HG03175 (cell line): ENCODE results near the gene PRAMEF17.
"Not testable (repeated sequence)": the region's sequence is repeated elsewhere in the genome, so short reads cannot be mapped to it uniquely, and the experiment has no call there.

Source experiments
- ATAC-seq: cut with Tn5 transposase; IDR thresholded peaks from one replicate; pipeline ENCODE4 v1.9.1; 2021; ENCODE audit warnings: mild to moderate bottlenecking, moderate library complexity; ENCODE audit not compliant: unreplicated experiment

The PRAMEF17 gene, protein sequence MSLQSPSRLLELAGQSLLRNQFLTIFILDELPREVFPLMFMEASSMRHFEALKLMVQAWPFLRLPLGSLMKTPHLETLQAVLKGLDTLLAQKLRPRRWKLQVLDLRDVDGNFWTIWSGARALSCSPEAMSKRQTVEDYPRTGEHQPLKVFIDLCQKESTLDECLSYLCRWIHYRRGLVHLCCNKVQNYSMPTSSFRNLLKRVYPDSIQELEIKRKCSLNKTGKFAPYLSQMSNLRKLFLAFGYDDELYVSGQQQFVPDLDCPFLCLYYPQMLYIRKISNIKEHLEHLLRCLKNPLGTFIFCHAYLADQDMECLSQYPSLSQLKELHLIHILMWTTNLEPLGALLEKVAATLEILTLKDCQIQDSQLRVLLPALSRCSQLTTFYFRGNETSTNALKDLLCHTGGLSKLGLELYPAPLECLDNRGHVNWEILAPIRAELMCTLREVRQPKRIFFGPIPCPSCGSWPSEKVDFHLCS

GRCh38 chr1:13389332-13389731 is at the start of gene PRAMEF17:
PRAMEF17 (plus strand) TSS chr1:13389632; CDS start chr1:13389658, 26 bp downstream.
- not testable (repeated sequence) for ATAC-seq

DNA sequence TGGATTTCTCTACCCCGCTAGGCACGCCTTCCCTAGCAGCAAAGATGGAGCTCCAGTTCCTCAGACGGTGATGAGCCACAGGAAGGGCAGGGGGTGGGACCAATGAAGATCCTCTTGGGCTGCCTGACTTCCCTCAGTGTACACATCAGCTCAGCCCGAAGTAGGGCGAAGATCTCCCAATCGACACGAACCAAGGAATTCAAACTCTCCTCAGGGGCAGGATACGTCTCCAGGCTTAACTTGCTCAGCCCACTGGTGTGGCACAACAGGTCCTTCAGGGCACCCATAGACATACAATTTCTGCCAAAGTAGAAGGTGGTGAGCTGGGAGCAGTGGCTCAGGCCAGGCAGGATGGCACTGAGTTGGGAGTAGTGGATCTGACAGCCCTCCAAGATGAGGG is 46.9 kb upstream of the PRAMEF17 start:
- not testable (repeated sequence) for ATAC-seq

- ATAC-seq = not testable (repeated sequence)
Observed at GRCh38 chr1:13347034-13347433, 42.4 kb upstream of the PRAMEF17 start, which contains the start of gene PRAMEF14. PRAMEF14 (minus strand) TSS chr1:13347134; CDS start chr1:13345314, 1,820 bp downstream.

GRCh38 chr1:13353476-13353875 is 36.0 kb upstream of the PRAMEF17 start:
- not testable (repeated sequence) for ATAC-seq

- not testable (repeated sequence) for ATAC-seq
Observed at GRCh38 chr1:13354475-13354874, 35.0 kb upstream of the PRAMEF17 start.

DNA sequence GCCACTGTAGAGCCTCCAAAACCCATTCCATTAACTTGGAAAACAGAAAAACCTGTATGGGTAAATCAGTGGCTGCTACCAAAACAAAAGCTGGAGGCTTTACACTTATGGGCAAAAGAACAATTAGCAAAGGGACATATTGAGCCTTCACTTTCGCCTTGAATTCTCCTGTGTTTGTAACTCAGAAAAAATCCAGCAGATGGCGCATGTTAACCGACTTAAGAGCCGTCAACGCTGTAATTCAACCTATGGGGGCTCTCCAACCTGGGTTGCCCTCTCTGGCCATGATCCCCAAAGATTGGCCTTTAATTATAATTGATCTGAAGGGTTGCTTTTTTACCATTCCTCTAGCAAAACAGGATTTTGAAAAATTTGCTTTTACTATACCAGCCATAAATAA is 32.7 kb upstream of the PRAMEF17 start:
- not testable (repeated sequence) for ATAC-seq

DNA sequence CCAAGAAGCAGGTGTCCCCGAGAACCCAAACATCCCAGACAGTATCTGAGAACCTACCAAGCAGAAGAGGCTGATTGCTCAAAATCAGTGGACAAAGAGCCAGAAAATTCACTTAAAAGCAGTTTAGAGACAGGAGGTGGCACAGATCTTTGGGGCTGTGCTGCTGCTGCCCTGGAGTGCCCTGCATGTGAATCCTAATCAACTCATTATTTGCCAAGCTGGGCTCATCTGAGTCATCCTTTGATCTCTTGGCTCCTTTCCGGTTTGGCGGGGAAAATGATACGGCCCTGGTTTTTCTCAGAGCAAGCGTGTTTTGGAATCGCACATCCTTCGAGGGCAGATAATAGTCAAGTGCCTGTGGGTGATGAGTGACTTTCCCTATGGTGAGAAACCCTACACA is 27.1 kb upstream of the PRAMEF17 start:
- ATAC-seq = not testable (repeated sequence)

DNA sequence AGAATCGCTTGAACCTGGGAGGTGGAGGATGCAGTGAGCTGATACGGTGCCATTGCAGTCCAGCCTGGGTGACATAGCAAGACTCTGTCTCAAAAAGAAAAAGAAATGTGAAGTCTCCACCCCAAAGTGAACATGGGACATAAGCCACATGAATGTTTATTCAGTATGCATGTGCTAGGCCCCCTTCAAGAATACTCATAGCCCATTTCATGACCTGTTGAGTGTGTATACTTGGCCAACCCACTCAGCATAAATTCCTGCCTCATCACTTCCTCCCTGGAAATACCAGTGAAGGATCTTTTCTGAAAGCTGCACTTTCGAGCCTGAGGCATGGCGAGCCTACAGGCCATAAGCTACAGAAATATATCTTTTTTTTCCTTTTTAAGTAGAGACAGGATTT is 24.5 kb upstream of the PRAMEF17 start:
- not testable (repeated sequence) for ATAC-seq

- ATAC-seq = not testable (repeated sequence)
Observed at GRCh38 chr1:13366536-13366935, 22.9 kb upstream of the PRAMEF17 start.

GRCh38 chr1:13368544-13368943 is 20.9 kb upstream of the PRAMEF17 start:
- ATAC-seq = not testable (repeated sequence)

- not testable (repeated sequence) for ATAC-seq
Observed at GRCh38 chr1:13378983-13379382, 10.4 kb upstream of the PRAMEF17 start.

- ATAC-seq = not testable (repeated sequence)
Observed at GRCh38 chr1:13380380-13380779, 9.1 kb upstream of the PRAMEF17 start.

DNA sequence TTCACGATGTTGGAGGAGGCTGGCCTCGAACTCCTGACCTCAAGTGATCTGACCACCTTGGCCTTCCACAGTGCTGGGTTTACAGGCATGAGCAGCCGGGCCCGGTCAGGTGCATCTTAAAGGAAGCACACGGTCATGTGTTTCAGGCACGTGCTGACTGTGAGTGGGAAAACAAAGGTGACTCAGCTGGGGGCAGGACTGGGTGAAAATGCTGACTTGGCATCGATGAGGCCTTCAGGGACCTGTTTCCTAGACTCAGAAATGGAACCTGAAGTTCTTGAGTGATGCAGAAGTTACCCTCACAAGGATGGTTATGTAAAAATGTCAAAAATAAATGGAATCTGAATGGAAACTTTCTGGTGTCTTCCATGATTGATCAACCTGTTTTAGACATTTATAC is 3.6 kb downstream of the PRAMEF17 start:
- ATAC-seq = not testable (repeated sequence)

DNA sequence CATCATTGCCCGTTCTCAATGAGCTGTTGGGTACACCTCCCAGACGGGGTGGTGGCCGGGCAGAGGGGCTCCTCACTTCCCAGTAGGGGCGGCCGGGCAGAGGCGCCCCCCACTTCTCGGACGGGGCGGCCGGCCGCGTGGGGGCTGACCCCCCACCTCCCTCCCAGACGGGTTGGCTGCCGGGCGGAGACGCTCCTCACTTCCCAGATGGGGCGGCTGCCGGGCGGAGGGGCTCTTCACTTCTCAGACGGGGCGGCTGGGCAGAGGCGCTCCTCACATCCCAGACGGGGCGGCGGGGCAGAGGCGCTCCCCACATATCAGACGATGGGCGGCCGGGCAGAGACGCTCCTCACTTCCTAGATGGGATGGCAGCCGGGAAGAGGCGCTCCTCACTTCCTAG is 5.3 kb downstream of the PRAMEF17 start:
- ATAC-seq = not testable (repeated sequence)

- ATAC-seq = not testable (repeated sequence)
Observed at GRCh38 chr1:13395311-13395710, 5.9 kb downstream of the PRAMEF17 start.

DNA sequence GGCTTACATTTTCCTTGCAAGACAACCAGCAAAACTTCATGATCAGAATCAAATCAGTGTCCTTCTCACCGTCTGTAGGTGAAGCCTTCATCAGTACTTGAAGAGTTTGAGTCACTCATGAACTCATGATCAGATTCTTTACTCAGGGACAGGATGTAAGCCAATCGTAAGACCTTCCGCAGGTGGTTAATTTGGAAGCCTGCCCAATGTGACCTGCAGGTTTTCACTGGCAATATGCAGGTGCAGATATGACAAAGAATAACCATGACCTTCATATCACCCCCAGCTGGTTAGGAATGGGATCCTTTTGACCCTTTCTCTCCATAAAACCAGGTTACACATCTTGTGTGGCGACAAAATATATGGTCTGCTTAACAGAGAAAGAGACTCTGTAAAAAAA is 18.4 kb downstream of the PRAMEF17 start:
- ATAC-seq = no peak

DNA sequence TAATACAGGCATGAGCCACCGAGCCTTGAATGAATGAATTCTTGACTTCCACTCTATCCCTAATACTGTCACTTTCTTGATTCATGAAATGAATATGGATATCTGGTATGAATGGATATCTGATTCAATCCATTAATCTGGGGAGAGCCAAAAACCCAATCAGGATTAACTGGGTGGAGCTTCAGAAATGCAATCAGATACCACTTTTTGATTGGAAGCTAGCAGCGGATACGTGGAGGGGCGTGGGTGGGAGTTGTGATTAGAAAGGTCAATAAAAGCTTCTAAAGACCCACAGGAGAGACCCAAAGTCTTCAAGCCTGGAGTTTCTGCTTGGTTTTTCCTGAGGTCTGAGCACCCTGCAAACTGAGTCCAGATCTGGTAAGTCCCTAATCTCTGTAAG is 20.7 kb downstream of the PRAMEF17 start, which contains the start of gene PRAMEF20:
Gene PRAMEF20, plus strand, starts transcription at position 301 of the 400 bp plus-strand sequence. CDS start 5,905 bp downstream, outside the sequence.
- not testable (repeated sequence) for ATAC-seq

DNA sequence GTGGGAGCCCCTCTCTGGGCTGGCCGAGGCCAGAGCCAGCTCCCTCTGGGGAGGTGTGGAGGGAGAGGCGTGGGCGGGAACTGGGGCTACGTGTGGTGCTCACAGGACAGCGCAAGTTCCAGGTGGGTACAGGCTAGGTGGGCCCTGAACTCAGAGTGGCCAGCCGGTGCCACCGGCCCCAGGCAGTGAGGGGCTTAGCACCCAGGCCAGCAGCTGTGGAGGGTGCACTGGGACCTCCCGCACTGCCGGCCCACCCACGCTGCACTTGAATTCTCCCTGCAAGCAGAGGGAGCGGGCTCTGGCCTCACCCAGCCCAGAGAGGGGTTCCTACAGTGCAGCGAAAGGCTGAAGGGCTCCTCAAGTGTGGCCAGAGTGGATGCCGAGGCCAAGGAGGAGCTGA is 41.1 kb downstream of the PRAMEF17 start:
- ATAC-seq = no peak

- ATAC-seq = no peak
Observed at GRCh38 chr1:13432251-13432650, 42.8 kb downstream of the PRAMEF17 start.

GRCh38 chr1:13433694-13434358 is 44.4 kb downstream of the PRAMEF17 start:
- not testable (repeated sequence) for ATAC-seq

DNA sequence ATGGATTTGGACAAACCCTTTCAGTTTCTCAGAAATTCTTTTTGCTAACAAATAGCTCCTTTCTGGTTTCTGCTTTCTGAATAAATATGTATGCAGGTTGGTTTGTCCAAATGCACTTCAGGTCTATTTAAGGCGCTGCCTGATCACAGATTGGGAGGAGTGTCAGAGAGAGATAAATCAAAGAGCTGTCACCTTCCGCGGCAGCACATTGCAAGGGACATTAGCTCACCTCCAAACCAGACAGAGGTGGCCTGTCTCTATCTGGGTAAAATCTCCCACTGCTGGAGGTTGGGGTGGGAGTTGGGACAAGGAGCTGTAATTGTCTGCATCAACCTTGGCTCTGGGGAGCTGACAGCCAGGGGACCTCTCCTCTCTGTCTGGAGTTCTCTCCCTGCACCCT is 46.0 kb downstream of the PRAMEF17 start:
- no peak for ATAC-seq
